GM12878 (cell line): ENCODE measurements around the gene CKAP5. TPM values are rescaled to one million over a fixed set of nuclear protein-coding genes. Genes with fewer than 3 reads are reported as not detected.

Experiments used
- ATAC-seq: fragments of 200-7000 bp; cut with Tn5 transposase; 3 replicates; pipeline ENCODE4 v1.9.1; 2020; ENCODE audit warnings: mild to moderate bottlenecking, moderate library complexity
- BruUV-seq: library from RNA; stranded (reverse); fragments of 400-500 nt; replicated peaks from 2 replicates; lab custom pipeline; 2021; lab: Mats Ljungman, UMichigan
- CTCF ChIA-PET: fragments of 300-600 bp; sonication (Branson Sonifier 250); formaldehyde crosslinking; extraction: SDS; loops from one replicate; lab custom pipeline; 2021; ENCODE audit warnings: inconsistent platforms; lab: Yijun Ruan, JAX
- POLR2A ChIA-PET: fragments of 350-600 bp; formaldehyde crosslinking; extraction: SDS; loops from one replicate; lab custom pipeline; 2021; ENCODE audit warnings: inconsistent platforms; lab: Charles Lee
- RAD21 ChIA-PET: fragments of 300-600 bp; sonication (Branson Sonifier 250); formaldehyde crosslinking; loops from one replicate; lab custom pipeline; 2023; ENCODE audit warnings: antibody characterized with exemption; ENCODE audit not compliant: unreplicated experiment; lab: Charles Lee
- SMC1A ChIA-PET: fragments of 300-600 bp; sonication (Branson Sonifier 250); formaldehyde crosslinking; loops from one replicate; lab custom pipeline; 2023; ENCODE audit not compliant: unreplicated experiment, uncharacterized antibody; lab: Charles Lee
- DNase-seq: peaks from one replicate; pipeline ENCODE4 v3.0.0-alpha.2; 2011; ENCODE audit warnings: low read depth, low spot score
- FAIRE-seq: peaks from 3 replicates; lab custom pipeline; 2011; peaks lifted over from hg19 to GRCh38; lab: Jason Lieb, UNC
- H2AFZ ChIP-seq: 2 replicates; pipeline ENCODE4 v1.6.0; 2011; ENCODE audit warnings: low read depth, low read length, control low read depth; ENCODE audit not compliant: control insufficient read depth
- H3K27ac ChIP-seq: 2 replicates; pipeline ENCODE4 v1.5.1; 2011; ENCODE audit warnings: control low read depth; ENCODE audit not compliant: control insufficient read depth, insufficient read depth
- H3K27me3 ChIP-seq, 2 experiments: replicated peaks in 1 of 2; 2 replicates each; pipeline versions ENCODE4 v1.6.0 to v1.6.1; 2011; ENCODE audit warnings: low read length in 1 of 2; ENCODE audit not compliant: control insufficient read depth in 2 of 2, insufficient read depth in 2 of 2
- H3K36me3 ChIP-seq, 2 experiments: 2 replicates each; pipeline ENCODE4 v1.5.1; 2011; ENCODE audit warnings: low read length in 1 of 2; ENCODE audit not compliant: control insufficient read depth in 2 of 2, insufficient read depth in 2 of 2
- H3K4me1 ChIP-seq: 2 replicates; pipeline ENCODE4 v1.6.1; 2011; ENCODE audit warnings: mild to moderate bottlenecking, low read length, moderate library complexity, mixed read lengths; ENCODE audit not compliant: control insufficient read depth, insufficient read depth
- H3K4me2 ChIP-seq: 2 replicates; pipeline ENCODE4 v1.6.0; 2011; ENCODE audit warnings: control low read depth; ENCODE audit not compliant: control insufficient read depth, insufficient read depth
- H3K4me3 ChIP-seq: fragments of 200-600 bp; sonication (generic); 2 replicates; pipeline ENCODE4 v1.5.1; 2016
- H3K79me2 ChIP-seq: 2 replicates; pipeline ENCODE4 v1.6.0; 2011; ENCODE audit warnings: low read length; ENCODE audit not compliant: control insufficient read depth, insufficient read depth
- H3K9ac ChIP-seq: 2 replicates; pipeline ENCODE4 v1.8.0; 2011; ENCODE audit warnings: low read length, control low read depth, mixed read lengths; ENCODE audit not compliant: control insufficient read depth, insufficient read depth
- H3K9me3 ChIP-seq: replicated peaks from 3 replicates; pipeline ENCODE4 v1.5.1; 2011; ENCODE audit warnings: mild to moderate bottlenecking, low read length; ENCODE audit not compliant: control insufficient read depth, insufficient read depth
- H4K20me1 ChIP-seq: 2 replicates; pipeline ENCODE4 v1.6.0; 2011; ENCODE audit not compliant: control insufficient read depth, insufficient read depth
- BHLHE40 ChIP-seq, 2 experiments: fragments of 450-650 bp in 1 of 2; IDR thresholded peaks; 2 replicates each; pipeline ENCODE4 v1.6.1; 2011 to 2017; ENCODE audit warnings: low read depth in 2 of 2, borderline replicate concordance in 1 of 2, improper control_type of control experiment in 1 of 2, low read length in 1 of 2, mild to moderate bottlenecking in 1 of 2
- FOXK2 ChIP-seq: fragments of 450-650 bp; IDR thresholded peaks from 2 replicates; pipeline ENCODE4 v1.6.1; 2017; ENCODE audit warnings: mild to moderate bottlenecking, moderate library complexity
- HDGF ChIP-seq: fragments of 450-650 bp; IDR thresholded peaks from 2 replicates; pipeline ENCODE4 v1.6.1; 2016; ENCODE audit warnings: antibody characterized with exemption
- IKZF1 ChIP-seq: fragments of 450-650 bp; conservative IDR thresholded peaks from 2 replicates; pipeline ENCODE4 v1.6.1; 2017; ENCODE audit warnings: antibody characterized with exemption, mild to moderate bottlenecking
- MXI1 ChIP-seq: fragments of 150-350 bp; IDR thresholded peaks from 2 replicates; pipeline ENCODE4 v1.6.1; 2011; ENCODE audit warnings: low read depth, mild to moderate bottlenecking, inconsistent platforms, low read length, improper control_type of control experiment
- NBN ChIP-seq: fragments of 450-650 bp; IDR thresholded peaks from 2 replicates; pipeline ENCODE4 v1.6.1; 2016
- NFXL1 ChIP-seq: fragments of 450-650 bp; IDR thresholded peaks from 2 replicates; pipeline ENCODE4 v1.6.1; 2017; ENCODE audit warnings: antibody characterized with exemption, mild to moderate bottlenecking, borderline replicate concordance
- ZNF207 ChIP-seq: fragments of 450-650 bp; IDR thresholded peaks from 2 replicates; pipeline ENCODE4 v1.6.1; 2014; ENCODE audit warnings: antibody characterized with exemption, mild to moderate bottlenecking, borderline replicate concordance
- WGBS: methylation state at CpG from one replicate; pipeline ENCODE4 v1.1.6; 2016; ENCODE audit warnings: low lambda C conversion rate; ENCODE audit not compliant: insufficient replicate concordance, insufficient coverage; ENCODE audit errors: missing lambda C conversion rate; 5-methylcytosine and 5-hydroxymethylcytosine counted together
- in situ Hi-C: fragments of 300-500 bp; cut with MboI; formaldehyde crosslinking; loops from 9 replicates; pipeline ENCODE4 v1.14.3; 2018; ENCODE audit warnings: mixed read lengths
- intact Hi-C: fragments of 100-400 bp; cut with micrococcal nuclease; formaldehyde crosslinking; loops from one replicate; pipeline ENCODE4 v1.14.2; 2022; ENCODE audit not compliant: unreplicated experiment
- polyA plus RNA-seq, 11 experiments: library from polyadenylated mRNA; depleted of rRNA in 4 of 11; unstranded in 6 of 11; stranded (reverse) in 5 of 11; fragments of >200 nt; fragmentation: Nextera tagmentation in 4 of 11; fragmentation: Illumina TruSeq in 1 of 11; extraction: Ambion mirVana in 4 of 11; extraction: Trizol in 1 of 11; gene quantifications; 1 replicate in 1 of 11; 2 replicates in 10 of 11; pipeline versions ENCODE4 v1.2.1 to v1.2.3, GENCODE V29; 2011 to 2016; ENCODE audit warnings: inconsistent platforms in 2 of 11, missing spikeins in 2 of 11, low read depth in 1 of 11
- total RNA-seq, 4 experiments: library from RNA; depleted of rRNA in 3 of 4; stranded (reverse); fragments of >200 nt in 3 of 4; fragmentation: Illumina TruSeq in 1 of 4; extraction: Trizol in 1 of 4; gene quantifications; 2 replicates each; pipeline versions ENCODE4 v1.2.1 to v1.2.3, GENCODE V29; 2013 to 2021
- TF ChIP-seq, protein P1 (sequence below): IDR thresholded peaks from 2 replicates; pipeline ENCODE4 v1.6.1; 2012; ENCODE audit warnings: low read length, inconsistent platforms
- TF ChIP-seq, protein P2 (sequence below): fragments of 450-650 bp; IDR thresholded peaks from 2 replicates; pipeline ENCODE4 v1.6.1; 2016; ENCODE audit warnings: mild to moderate bottlenecking
- TF ChIP-seq, protein P3 (sequence below): fragments of 450-650 bp; IDR thresholded peaks from 2 replicates; pipeline ENCODE4 v1.6.1; 2017; ENCODE audit warnings: mild to moderate bottlenecking
- TF ChIP-seq, protein P4 (sequence below): fragments of 450-650 bp; IDR thresholded peaks from 2 replicates; pipeline ENCODE4 v1.6.1; 2017; ENCODE audit warnings: low read depth, mild to moderate bottlenecking, moderate library complexity

Gene CKAP5
- total and polyA plus RNA-seq, 10 of the 15 experiments (the other 5 are each of a cell fraction or from before 2014, with no cell fraction given) = 20.1 to 161 (median 79.8) TPM

GRCh38 chr11:46826310-46827044, 19.6 kb downstream of the CKAP5 start:
- H3K36me3 ChIP-seq = no peaks in the 10 kb centered on the region
- in situ Hi-C loops = no loop called here
- H3K9ac ChIP-seq = 0 out of 2 replicates have a peak overlapping the region, but pooled peaks have one; percentile 0
- RAD21 ChIA-PET = interaction anchor here (0.6 to 0.7 kb wide), 2 partner anchors 19 to 740 kb away, joined by 3 to 4 read pairs; no protein-coding TSS in a partner anchor
- peak overlapping the region; percentile 52 for H2AFZ ChIP-seq
- peaks cover 83% of the 10 kb centered on the region for H3K79me2 ChIP-seq
- TF ChIP-seq, protein P1, sequence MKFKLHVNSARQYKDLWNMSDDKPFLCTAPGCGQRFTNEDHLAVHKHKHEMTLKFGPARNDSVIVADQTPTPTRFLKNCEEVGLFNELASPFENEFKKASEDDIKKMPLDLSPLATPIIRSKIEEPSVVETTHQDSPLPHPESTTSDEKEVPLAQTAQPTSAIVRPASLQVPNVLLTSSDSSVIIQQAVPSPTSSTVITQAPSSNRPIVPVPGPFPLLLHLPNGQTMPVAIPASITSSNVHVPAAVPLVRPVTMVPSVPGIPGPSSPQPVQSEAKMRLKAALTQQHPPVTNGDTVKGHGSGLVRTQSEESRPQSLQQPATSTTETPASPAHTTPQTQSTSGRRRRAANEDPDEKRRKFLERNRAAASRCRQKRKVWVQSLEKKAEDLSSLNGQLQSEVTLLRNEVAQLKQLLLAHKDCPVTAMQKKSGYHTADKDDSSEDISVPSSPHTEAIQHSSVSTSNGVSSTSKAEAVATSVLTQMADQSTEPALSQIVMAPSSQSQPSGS = no peak
- 0 out of 2 replicates have a peak, but pooled peaks have one; percentile 25 for TF ChIP-seq NBN
- TF ChIP-seq, protein P2, sequence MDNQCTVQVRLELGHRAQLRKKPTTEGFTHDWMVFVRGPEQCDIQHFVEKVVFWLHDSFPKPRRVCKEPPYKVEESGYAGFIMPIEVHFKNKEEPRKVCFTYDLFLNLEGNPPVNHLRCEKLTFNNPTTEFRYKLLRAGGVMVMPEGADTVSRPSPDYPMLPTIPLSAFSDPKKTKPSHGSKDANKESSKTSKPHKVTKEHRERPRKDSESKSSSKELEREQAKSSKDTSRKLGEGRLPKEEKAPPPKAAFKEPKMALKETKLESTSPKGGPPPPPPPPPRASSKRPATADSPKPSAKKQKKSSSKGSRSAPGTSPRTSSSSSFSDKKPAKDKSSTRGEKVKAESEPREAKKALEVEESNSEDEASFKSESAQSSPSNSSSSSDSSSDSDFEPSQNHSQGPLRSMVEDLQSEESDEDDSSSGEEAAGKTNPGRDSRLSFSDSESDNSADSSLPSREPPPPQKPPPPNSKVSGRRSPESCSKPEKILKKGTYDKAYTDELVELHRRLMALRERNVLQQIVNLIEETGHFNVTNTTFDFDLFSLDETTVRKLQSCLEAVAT = peak; percentile 71
- TF ChIP-seq FOXK2 = no peak
- TF ChIP-seq, protein P3, sequence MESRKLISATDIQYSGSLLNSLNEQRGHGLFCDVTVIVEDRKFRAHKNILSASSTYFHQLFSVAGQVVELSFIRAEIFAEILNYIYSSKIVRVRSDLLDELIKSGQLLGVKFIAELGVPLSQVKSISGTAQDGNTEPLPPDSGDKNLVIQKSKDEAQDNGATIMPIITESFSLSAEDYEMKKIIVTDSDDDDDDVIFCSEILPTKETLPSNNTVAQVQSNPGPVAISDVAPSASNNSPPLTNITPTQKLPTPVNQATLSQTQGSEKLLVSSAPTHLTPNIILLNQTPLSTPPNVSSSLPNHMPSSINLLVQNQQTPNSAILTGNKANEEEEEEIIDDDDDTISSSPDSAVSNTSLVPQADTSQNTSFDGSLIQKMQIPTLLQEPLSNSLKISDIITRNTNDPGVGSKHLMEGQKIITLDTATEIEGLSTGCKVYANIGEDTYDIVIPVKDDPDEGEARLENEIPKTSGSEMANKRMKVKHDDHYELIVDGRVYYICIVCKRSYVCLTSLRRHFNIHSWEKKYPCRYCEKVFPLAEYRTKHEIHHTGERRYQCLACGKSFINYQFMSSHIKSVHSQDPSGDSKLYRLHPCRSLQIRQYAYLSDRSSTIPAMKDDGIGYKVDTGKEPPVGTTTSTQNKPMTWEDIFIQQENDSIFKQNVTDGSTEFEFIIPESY = peak; percentile 21; the same call in 1 of the 2 replicates
- TF ChIP-seq BHLHE40 (IDR thresholded peaks at IDR 0.05; ENCODE audit: borderline replicate concordance in 1 of 2, low read depth in 2 of 2, low read length in 1 of 2) = peak in 1 of 2 experiments; percentile 57; a peak in 1 of 4 replicates
- TF ChIP-seq HDGF = peak; percentile 81; the same call in 1 of the 2 replicates
- no peak for TF ChIP-seq NFXL1
- peak; percentile 47; the same call in 1 of the 2 replicates for TF ChIP-seq ZNF207
- TF ChIP-seq MXI1 = 0 out of 2 replicates have a peak, but pooled peaks have one; percentile 11
- TF ChIP-seq IKZF1 = peak; percentile 28; the same call in 1 of the 2 replicates
- TF ChIP-seq, protein P4, sequence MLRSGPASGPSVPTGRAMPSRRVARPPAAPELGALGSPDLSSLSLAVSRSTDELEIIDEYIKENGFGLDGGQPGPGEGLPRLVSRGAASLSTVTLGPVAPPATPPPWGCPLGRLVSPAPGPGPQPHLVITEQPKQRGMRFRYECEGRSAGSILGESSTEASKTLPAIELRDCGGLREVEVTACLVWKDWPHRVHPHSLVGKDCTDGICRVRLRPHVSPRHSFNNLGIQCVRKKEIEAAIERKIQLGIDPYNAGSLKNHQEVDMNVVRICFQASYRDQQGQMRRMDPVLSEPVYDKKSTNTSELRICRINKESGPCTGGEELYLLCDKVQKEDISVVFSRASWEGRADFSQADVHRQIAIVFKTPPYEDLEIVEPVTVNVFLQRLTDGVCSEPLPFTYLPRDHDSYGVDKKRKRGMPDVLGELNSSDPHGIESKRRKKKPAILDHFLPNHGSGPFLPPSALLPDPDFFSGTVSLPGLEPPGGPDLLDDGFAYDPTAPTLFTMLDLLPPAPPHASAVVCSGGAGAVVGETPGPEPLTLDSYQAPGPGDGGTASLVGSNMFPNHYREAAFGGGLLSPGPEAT = peak; percentile 69; the same call in 1 of the 2 replicates
- H3K27me3 ChIP-seq = no peaks in the 10 kb centered on the region
- H3K4me1 ChIP-seq = peaks cover 7% of the 10 kb centered on the region; the same call in 1 of the 2 replicates
- no peak for FAIRE-seq
- WGBS = 24% methylated on average over 31 of the region's 32 CpGs
- peaks cover 6% of the 10 kb centered on the region; the same call in 1 of the 2 replicates for H4K20me1 ChIP-seq
- SMC1A ChIA-PET = interaction anchor here (0.6 to 1.8 kb wide), 6 partner anchors 17 to 326 kb away, joined by 3 to 6 read pairs (median 3); no protein-coding TSS in a partner anchor
- H3K4me3 ChIP-seq = peak overlapping the region; percentile 67; the same call in 1 of the 2 replicates
- peak; percentile 100 for ATAC-seq
- no peaks in the 10 kb centered on the region for H3K9me3 ChIP-seq
- DNase-seq = no peak
- H3K4me2 ChIP-seq = peak overlapping the region; percentile 70
- no TSS peak for BruUV-seq
- CTCF ChIA-PET = interaction anchor here (0.7 to 1.8 kb wide), 6 partner anchors 16 to 389 kb away, joined by 3 to 7 read pairs (median 4); partner anchors contain the start of genes CKAP5 and DDB2
- intact Hi-C loops = loop anchor here (2.0 kb wide), 1 partner anchor 20 kb away; the partner anchor contains the start of gene CKAP5
- no peak overlapping the region; the same call in 1 of the 2 replicates for H3K27ac ChIP-seq
- POLR2A ChIA-PET = interaction anchor here (0.6 kb wide), 1 partner anchor 366 kb away, joined by 4 read pairs; no protein-coding TSS in a partner anchor
